Ectodermal cell (in vitro differentiated cells): Measurements from ENCODE around the gene PLBD2.

Source experiments
- H3K27ac ChIP-seq: 2 replicates; pipeline ENCODE4 v1.7.0; 2013; ENCODE audit warnings: mild to moderate bottlenecking, low read depth, low read length; ENCODE audit not compliant: insufficient read depth, poor library complexity, severe bottlenecking
- H3K27me3 ChIP-seq: 2 replicates; pipeline ENCODE4 v1.7.0; 2013; ENCODE audit warnings: mild to moderate bottlenecking, low read length; ENCODE audit not compliant: insufficient read depth, control insufficient read depth, poor library complexity, severe bottlenecking
- H3K36me3 ChIP-seq: one replicate; pipeline ENCODE4 v1.7.0; 2013; ENCODE audit warnings: low read length; ENCODE audit not compliant: control insufficient read depth, insufficient read depth
- H3K4me1 ChIP-seq: one replicate; pipeline ENCODE4 v1.7.0; 2013; ENCODE audit warnings: low read length; ENCODE audit not compliant: control insufficient read depth, insufficient read depth
- H3K4me3 ChIP-seq: 2 replicates; pipeline ENCODE4 v1.7.0; 2013; ENCODE audit warnings: low read depth, low read length, control low read depth; ENCODE audit not compliant: insufficient read depth
- H3K9me3 ChIP-seq: 2 replicates; pipeline ENCODE4 v1.7.0; 2013; ENCODE audit warnings: mild to moderate bottlenecking, low read length, moderate library complexity; ENCODE audit not compliant: control insufficient read depth
- WGBS, 2 experiments: methylation state at CpG; one replicate each; pipeline ENCODE4 v1.1.7; 2013; ENCODE audit warnings: missing lambda C conversion rate in 2 of 2; 5-methylcytosine and 5-hydroxymethylcytosine counted together

PLBD2 gene

GRCh38 chr12:113370923-113371682, 12.7 kb downstream of the PLBD2 start:
- WGBS, 2 experiments = 93 to 95% methylated on average over 7 of the region's 7 CpGs
- no peaks in the 10 kb centered on the region for H3K4me1 ChIP-seq
- no peaks in the 10 kb centered on the region for H3K9me3 ChIP-seq
- no peak overlapping the region for H3K27ac ChIP-seq
- H3K27me3 ChIP-seq = no peaks in the 10 kb centered on the region
- peaks cover 6% of the 10 kb centered on the region for H3K36me3 ChIP-seq
- H3K4me3 ChIP-seq = no peak overlapping the region

GRCh38 chr12:113371808-113372207, 13.4 kb downstream of the PLBD2 start:
- 94 to 95% methylated on average over 6 of the region's 6 CpGs for WGBS, 2 experiments
- peaks cover 6% of the 10 kb centered on the region for H3K36me3 ChIP-seq
- no peak overlapping the region for H3K4me3 ChIP-seq
- H3K4me1 ChIP-seq = no peaks in the 10 kb centered on the region
- H3K9me3 ChIP-seq = no peaks in the 10 kb centered on the region
- no peak overlapping the region for H3K27ac ChIP-seq
- H3K27me3 ChIP-seq = no peaks in the 10 kb centered on the region

DNA sequence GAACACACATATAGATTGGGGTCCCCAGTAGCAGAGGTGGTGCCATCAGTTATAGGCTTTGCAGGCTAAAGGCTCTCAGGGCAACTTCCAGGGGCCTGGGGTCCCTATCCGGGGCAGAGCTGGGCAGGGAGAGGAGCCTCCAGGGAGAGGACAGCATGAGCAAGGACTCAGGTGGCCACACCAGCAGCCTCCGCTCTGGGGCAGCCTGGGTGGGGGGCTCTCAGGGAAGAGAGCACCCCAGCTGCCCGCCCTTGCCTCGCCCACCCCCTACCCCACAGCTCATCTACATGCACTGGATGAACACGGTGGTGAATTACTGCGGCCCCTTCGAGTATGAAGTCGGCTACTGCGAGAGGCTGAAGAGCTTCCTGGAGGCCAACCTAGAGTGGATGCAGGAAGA, 14.0 kb downstream of the PLBD2 start:
- no peaks in the 10 kb centered on the region for H3K27me3 ChIP-seq
- no peak overlapping the region for H3K27ac ChIP-seq
- no peaks in the 10 kb centered on the region for H3K9me3 ChIP-seq
- WGBS, 2 experiments = 94 to 96% methylated on average over 9 of the region's 9 CpGs
- peaks cover 6% of the 10 kb centered on the region for H3K36me3 ChIP-seq
- H3K4me3 ChIP-seq = no peak overlapping the region
- H3K4me1 ChIP-seq = no peaks in the 10 kb centered on the region

- H3K4me3 ChIP-seq = no peak overlapping the region
- H3K36me3 ChIP-seq = peaks cover 6% of the 10 kb centered on the region
- no peaks in the 10 kb centered on the region for H3K9me3 ChIP-seq
- no peaks in the 10 kb centered on the region for H3K27me3 ChIP-seq
- H3K4me1 ChIP-seq = no peaks in the 10 kb centered on the region
- no peak overlapping the region for H3K27ac ChIP-seq
- 93 to 95% methylated on average over 3 of the region's 3 CpGs for WGBS, 2 experiments
Measured at GRCh38 chr12:113373440-113373839, 15.1 kb downstream of the PLBD2 start.

DNA sequence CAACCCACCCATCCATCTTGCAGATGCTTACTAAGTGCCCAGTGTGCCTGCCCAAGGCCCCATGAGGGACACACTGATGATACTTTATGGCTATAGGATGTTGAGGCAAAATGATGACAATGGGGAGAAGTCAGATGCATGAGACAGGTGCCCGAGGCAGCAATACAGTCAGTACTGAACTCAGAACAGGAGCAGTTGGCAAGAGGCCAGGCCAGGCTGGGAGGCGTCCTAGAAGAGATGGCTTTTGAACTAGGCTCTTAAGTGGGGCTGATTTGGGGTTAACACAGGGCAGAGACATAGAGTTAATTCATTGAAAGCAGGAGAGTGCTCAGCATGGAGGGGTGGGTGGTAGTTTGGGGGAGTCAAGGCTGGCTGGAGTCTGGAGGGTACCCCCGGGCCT, 15.6 kb downstream of the PLBD2 start:
- Histone ChIP-seq H3K9me3 (no peaks in the 10 kb centered on the region), H3K27ac (no peak overlapping the region), H3K4me3 (no peak overlapping the region), H3K4me1 (no peaks in the 10 kb centered on the region), H3K27me3 (no peaks in the 10 kb centered on the region), H3K36me3 (peaks cover 6% of the 10 kb centered on the region)
- 94 to 96% methylated on average over 3 of the region's 3 CpGs for WGBS, 2 experiments

DNA sequence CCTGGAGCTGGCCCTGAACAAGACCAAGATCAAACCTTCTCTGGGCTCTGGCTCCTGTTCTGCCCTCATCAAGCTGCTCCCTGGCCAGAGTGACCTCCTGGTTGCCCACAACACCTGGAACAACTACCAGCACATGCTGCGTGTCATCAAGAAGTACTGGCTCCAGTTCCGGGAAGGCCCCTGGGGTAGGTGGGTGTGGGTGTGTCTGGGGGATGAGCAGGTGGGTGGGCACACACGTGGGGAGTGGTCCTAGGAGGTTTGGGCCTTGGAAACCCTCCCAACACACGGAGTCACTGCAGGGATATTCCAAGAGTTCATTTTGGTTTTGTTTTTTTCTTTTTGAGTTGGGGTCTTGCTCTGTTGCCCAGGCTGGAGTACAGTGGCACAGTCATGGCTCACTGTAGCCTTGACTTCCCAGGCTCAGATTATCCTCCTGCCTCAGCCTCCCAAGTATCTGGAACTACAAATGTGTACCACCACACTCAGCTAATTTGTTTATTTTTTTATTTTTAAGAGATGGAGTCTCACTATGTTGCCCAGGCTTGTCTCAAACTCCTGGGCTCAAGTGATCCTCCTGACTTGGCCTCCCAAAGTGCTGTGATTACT, 16.5 kb downstream of the PLBD2 start:
- Histone ChIP-seq H3K9me3 (no peaks in the 10 kb centered on the region), H3K4me1 (no peaks in the 10 kb centered on the region), H3K27me3 (no peaks in the 10 kb centered on the region), H3K27ac (no peak overlapping the region), H3K4me3 (no peak overlapping the region), H3K36me3 (peaks cover 6% of the 10 kb centered on the region)
- WGBS, 2 experiments = 94 to 97% methylated on average over 4 of the region's 4 CpGs

GRCh38 chr12:113378291-113378690, 19.9 kb downstream of the PLBD2 start:
- H3K36me3 ChIP-seq = peaks cover 6% of the 10 kb centered on the region
- no peak overlapping the region for H3K27ac ChIP-seq
- H3K9me3 ChIP-seq = no peaks in the 10 kb centered on the region
- WGBS, 2 experiments = 92 to 94% methylated on average over 3 of the region's 3 CpGs
- peaks cover 6% of the 10 kb centered on the region for H3K4me1 ChIP-seq
- no peaks in the 10 kb centered on the region for H3K27me3 ChIP-seq
- H3K4me3 ChIP-seq = no peak overlapping the region

- Histone ChIP-seq H3K27ac (no peak overlapping the region), H3K36me3 (no peaks in the 10 kb centered on the region)
Measured at GRCh38 chr12:113381220-113381619, 22.8 kb downstream of the PLBD2 start.

DNA sequence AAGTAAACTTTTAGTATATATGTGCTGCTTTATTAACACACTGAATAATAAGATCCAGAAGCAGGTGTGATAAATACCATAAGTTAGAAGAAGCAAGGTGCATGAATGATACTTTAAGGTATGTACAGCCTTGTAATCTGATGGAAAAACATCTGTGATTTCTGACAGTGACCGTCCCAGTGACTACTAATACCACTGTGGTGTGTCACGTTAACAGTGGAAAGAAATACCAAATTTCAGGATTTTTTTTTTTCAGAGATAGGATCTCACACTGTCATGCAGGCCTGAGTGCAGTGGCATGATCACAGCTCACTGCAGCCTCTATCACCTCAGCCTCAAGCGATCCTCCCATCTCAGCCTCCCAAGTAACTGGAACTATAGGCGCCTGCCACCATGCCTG, 23.8 kb downstream of the PLBD2 start:
- no peaks in the 10 kb centered on the region for H3K27me3 ChIP-seq
- H3K4me1 ChIP-seq = peaks cover 6% of the 10 kb centered on the region
- no peaks in the 10 kb centered on the region for H3K36me3 ChIP-seq
- 96 to 98% methylated on average over 4 of the region's 4 CpGs for WGBS, 2 experiments
- H3K27ac ChIP-seq = no peak overlapping the region
- H3K4me3 ChIP-seq = no peak overlapping the region
- no peaks in the 10 kb centered on the region for H3K9me3 ChIP-seq

More at GRCh38 chr12:113381220-113381619, 22.8 kb downstream of the PLBD2 start:
- Histone ChIP-seq H3K4me3 (no peak overlapping the region), H3K27me3 (no peaks in the 10 kb centered on the region), H3K9me3 (no peaks in the 10 kb centered on the region), H3K4me1 (peaks cover 6% of the 10 kb centered on the region)
- WGBS, 2 experiments = 30 to 49% methylated on average over 10 to 11 of the region's 11 CpGs

DNA sequence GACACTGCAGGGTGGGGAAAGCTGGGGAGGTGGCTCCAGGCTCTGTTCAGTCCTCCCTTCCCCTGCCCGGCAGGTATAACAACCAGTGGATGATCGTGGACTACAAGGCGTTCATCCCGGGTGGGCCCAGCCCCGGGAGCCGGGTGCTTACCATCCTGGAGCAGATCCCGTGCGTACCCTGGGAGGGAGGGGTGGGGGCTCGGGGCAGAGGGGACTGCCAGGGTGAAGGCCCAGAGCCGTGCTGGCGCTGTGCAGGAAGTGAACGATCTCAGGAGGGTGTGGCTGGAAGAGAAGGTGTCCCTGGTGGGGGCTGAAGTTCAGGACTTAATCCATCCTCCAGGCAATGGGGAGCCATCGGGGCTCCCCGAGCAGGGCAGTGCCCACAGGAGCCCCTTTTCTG, 26.4 kb downstream of the PLBD2 start:
- H3K27me3 ChIP-seq = no peaks in the 10 kb centered on the region
- no peak overlapping the region for H3K27ac ChIP-seq
- H3K9me3 ChIP-seq = no peaks in the 10 kb centered on the region
- peaks cover 6% of the 10 kb centered on the region for H3K4me1 ChIP-seq
- no peak overlapping the region for H3K4me3 ChIP-seq
- no peaks in the 10 kb centered on the region for H3K36me3 ChIP-seq
- WGBS, 2 experiments = 95 to 96% methylated on average over 14 of the region's 14 CpGs
